ENCODE measurements around the gene BPHL.
"Not testable (repeated sequence)": the region's sequence is repeated elsewhere in the genome, so short reads cannot be mapped to it uniquely, and the experiment has no call there.

The BPHL gene

GRCh38 chr6:3142536-3142935, 24.0 kb downstream of the BPHL start:
- H3K9me3 ChIP-seq (ENCODE audit: insufficient read depth, low read length) = no peaks in the 10 kb centered on the region
- H3K4me1 ChIP-seq (ENCODE audit: insufficient read depth, insufficient read length) = peaks cover 3% of the 10 kb centered on the region
- peaks cover 50% of the 10 kb centered on the region for H3K36me3 ChIP-seq (ENCODE audit: insufficient read depth, insufficient read length, low read length)
- no peak overlapping the region for H3K4me3 ChIP-seq (ENCODE audit: insufficient read length, low read depth)
- DNase-seq (ENCODE audit: low read depth, low spot score) = no peak
- no peak overlapping the region for H3K9ac ChIP-seq (ENCODE audit: insufficient read length, low read depth)
- no peaks in the 10 kb centered on the region for H3K27me3 ChIP-seq (ENCODE audit: insufficient read depth, insufficient read length)
- no peak for TF ChIP-seq ZNF274 (IDR thresholded peaks at IDR 0.05; ENCODE audit: low read depth, low read length)
- TF ChIP-seq SUZ12 (IDR thresholded peaks at IDR 0.05; ENCODE audit: extremely low read depth, insufficient read depth, insufficient read length) = no peak
- no peak for TF ChIP-seq YY1 (IDR thresholded peaks at IDR 0.05; ENCODE audit: insufficient read depth, insufficient read length)

- Histone ChIP-seq H3K27me3 (ENCODE audit: insufficient read depth, insufficient read length) (no peaks in the 10 kb centered on the region), H3K9ac (ENCODE audit: insufficient read length, low read depth) (no peak overlapping the region), H3K4me1 (ENCODE audit: insufficient read depth, insufficient read length) (peaks cover 3% of the 10 kb centered on the region), H3K4me3 (ENCODE audit: insufficient read length, low read depth) (no peak overlapping the region), H3K9me3 (ENCODE audit: insufficient read depth, low read length) (no peaks in the 10 kb centered on the region), H3K36me3 (ENCODE audit: insufficient read depth, insufficient read length, low read length) (peaks cover 50% of the 10 kb centered on the region)
- no peak for DNase-seq (ENCODE audit: low read depth, low spot score)
- TF ChIP-seq YY1 (IDR thresholded peaks at IDR 0.05; ENCODE audit: insufficient read depth, insufficient read length) (no peak), SUZ12 (IDR thresholded peaks at IDR 0.05; ENCODE audit: extremely low read depth, insufficient read depth, insufficient read length) (no peak), ZNF274 (IDR thresholded peaks at IDR 0.05; ENCODE audit: low read depth, low read length) (no peak)
Observed at GRCh38 chr6:3143158-3143557, 24.6 kb downstream of the BPHL start.

- no peaks in the 10 kb centered on the region for H3K9me3 ChIP-seq (ENCODE audit: insufficient read depth, low read length)
- no peak for TF ChIP-seq YY1 (IDR thresholded peaks at IDR 0.05; ENCODE audit: insufficient read depth, insufficient read length)
- DNase-seq (ENCODE audit: low read depth, low spot score) = no peak
- H3K4me3 ChIP-seq (ENCODE audit: insufficient read length, low read depth) = no peak overlapping the region
- H3K4me1 ChIP-seq (ENCODE audit: insufficient read depth, insufficient read length) = peaks cover 3% of the 10 kb centered on the region
- no peak overlapping the region for H3K9ac ChIP-seq (ENCODE audit: insufficient read length, low read depth)
- peaks cover 46% of the 10 kb centered on the region for H3K36me3 ChIP-seq (ENCODE audit: insufficient read depth, insufficient read length, low read length)
- H3K27me3 ChIP-seq (ENCODE audit: insufficient read depth, insufficient read length) = no peaks in the 10 kb centered on the region
Observed at GRCh38 chr6:3144571-3144970, 26.1 kb downstream of the BPHL start.

- DNase-seq (ENCODE audit: low read depth, low spot score) = no peak
- no peak overlapping the region for H3K4me3 ChIP-seq (ENCODE audit: insufficient read length, low read depth)
- H3K9ac ChIP-seq (ENCODE audit: insufficient read length, low read depth) = no peak overlapping the region
- no peaks in the 10 kb centered on the region for H3K4me1 ChIP-seq (ENCODE audit: insufficient read depth, insufficient read length)
- H3K36me3 ChIP-seq (ENCODE audit: insufficient read depth, insufficient read length, low read length) = peaks cover 35% of the 10 kb centered on the region
- no peaks in the 10 kb centered on the region for H3K9me3 ChIP-seq (ENCODE audit: insufficient read depth, low read length)
- TF ChIP-seq ZNF274 (IDR thresholded peaks at IDR 0.05; ENCODE audit: low read depth, low read length) (no peak), YY1 (IDR thresholded peaks at IDR 0.05; ENCODE audit: insufficient read depth, insufficient read length) (no peak), SUZ12 (IDR thresholded peaks at IDR 0.05; ENCODE audit: extremely low read depth, insufficient read depth, insufficient read length) (no peak)
- H3K27me3 ChIP-seq (ENCODE audit: insufficient read depth, insufficient read length) = no peaks in the 10 kb centered on the region
Observed at GRCh38 chr6:3147914-3148757, 29.6 kb downstream of the BPHL start.

- Histone ChIP-seq H3K9me3 (ENCODE audit: insufficient read depth, low read length) (no peaks in the 10 kb centered on the region), H3K36me3 (ENCODE audit: insufficient read depth, insufficient read length, low read length) (peaks cover 47% of the 10 kb centered on the region), H3K4me1 (ENCODE audit: insufficient read depth, insufficient read length) (no peaks in the 10 kb centered on the region), H3K27me3 (ENCODE audit: insufficient read depth, insufficient read length) (no peaks in the 10 kb centered on the region), H3K9ac (ENCODE audit: insufficient read length, low read depth) (no peak overlapping the region), H3K4me3 (ENCODE audit: insufficient read length, low read depth) (no peak overlapping the region)
- TF ChIP-seq SUZ12 (IDR thresholded peaks at IDR 0.05; ENCODE audit: extremely low read depth, insufficient read depth, insufficient read length) (no peak), YY1 (IDR thresholded peaks at IDR 0.05; ENCODE audit: insufficient read depth, insufficient read length) (no peak), ZNF274 (IDR thresholded peaks at IDR 0.05; ENCODE audit: low read depth, low read length) (no peak)
- no peak for DNase-seq (ENCODE audit: low read depth, low spot score)
Observed at GRCh38 chr6:3151691-3152090, 33.2 kb downstream of the BPHL start.

- Histone ChIP-seq H3K27me3 (ENCODE audit: insufficient read depth, insufficient read length) (no peaks in the 10 kb centered on the region), H3K4me1 (ENCODE audit: insufficient read depth, insufficient read length) (no peaks in the 10 kb centered on the region), H3K4me3 (ENCODE audit: insufficient read length, low read depth) (no peak overlapping the region), H3K9ac (ENCODE audit: insufficient read length, low read depth) (no peak overlapping the region), H3K36me3 (ENCODE audit: insufficient read depth, insufficient read length, low read length) (peaks cover 42% of the 10 kb centered on the region), H3K9me3 (ENCODE audit: insufficient read depth, low read length) (no peaks in the 10 kb centered on the region)
- no peak for DNase-seq (ENCODE audit: low read depth, low spot score)
- TF ChIP-seq ZNF274 (IDR thresholded peaks at IDR 0.05; ENCODE audit: low read depth, low read length) (no peak), YY1 (IDR thresholded peaks at IDR 0.05; ENCODE audit: insufficient read depth, insufficient read length) (no peak), SUZ12 (IDR thresholded peaks at IDR 0.05; ENCODE audit: extremely low read depth, insufficient read depth, insufficient read length) (no peak)
Observed at GRCh38 chr6:3152689-3153088, 34.2 kb downstream of the BPHL start.

GRCh38 chr6:3155416-3155815, 36.9 kb downstream of the BPHL start:
- H3K9ac ChIP-seq (ENCODE audit: insufficient read length, low read depth) = peak overlapping the region; percentile 61
- DNase-seq (ENCODE audit: low read depth, low spot score) = not testable (repeated sequence)
- peak overlapping the region; percentile 21 for H3K4me3 ChIP-seq (ENCODE audit: insufficient read length, low read depth)

GRCh38 chr6:3156184-3157130, 37.9 kb downstream of the BPHL start:
- H3K36me3 ChIP-seq (ENCODE audit: insufficient read depth, insufficient read length, low read length) = peaks cover 31% of the 10 kb centered on the region
- peak overlapping the region; percentile 73 for H3K9ac ChIP-seq (ENCODE audit: insufficient read length, low read depth)
- not testable (repeated sequence) for H3K27me3 ChIP-seq (ENCODE audit: insufficient read depth, insufficient read length); H3K4me1 ChIP-seq (ENCODE audit: insufficient read depth, insufficient read length); H3K9me3 ChIP-seq (ENCODE audit: insufficient read depth, low read length); DNase-seq (ENCODE audit: low read depth, low spot score)
- H3K4me3 ChIP-seq (ENCODE audit: insufficient read length, low read depth) = peak overlapping the region; percentile 83

More at GRCh38 chr6:3155416-3155815, 36.9 kb downstream of the BPHL start:
- H3K27me3 ChIP-seq (ENCODE audit: insufficient read depth, insufficient read length); H3K4me1 ChIP-seq (ENCODE audit: insufficient read depth, insufficient read length); H3K9me3 ChIP-seq (ENCODE audit: insufficient read depth, low read length): not testable (repeated sequence)
- H3K36me3 ChIP-seq (ENCODE audit: insufficient read depth, insufficient read length, low read length) = peaks cover 31% of the 10 kb centered on the region
